Esophagus muscularis mucosa (tissue), 4 donors: Measurements from ENCODE around the gene VKORC1L1.
"Not testable (repeated sequence)": the region's sequence is repeated elsewhere in the genome, so short reads cannot be mapped to it uniquely, and the experiment has no call there.

ENCODE experiments used
- CTCF ChIP-seq, 3 experiments: fragments of 200-600 bp in 2 of 3; fragments of 450-650 bp in 1 of 3; sonication (generic) in 2 of 3; IDR thresholded peaks; one replicate each; pipeline ENCODE4 v1.5.1; 2017 to 2019; ENCODE audit warnings: antibody characterized with exemption in 3 of 3, mild to moderate bottlenecking in 2 of 3, moderate library complexity in 1 of 3
- EP300 ChIP-seq: sonication (generic); formaldehyde crosslinking; IDR thresholded peaks from one replicate; pipeline ENCODE4 v1.6.1; 2017; ENCODE audit warnings: antibody characterized with exemption
- POLR2AphosphoS5 ChIP-seq, 2 donors: sonication (generic); formaldehyde crosslinking; IDR thresholded peaks; one replicate each; pipeline ENCODE4 v1.6.1; 2017; ENCODE audit warnings: antibody characterized with exemption in 2 of 2

DNA sequence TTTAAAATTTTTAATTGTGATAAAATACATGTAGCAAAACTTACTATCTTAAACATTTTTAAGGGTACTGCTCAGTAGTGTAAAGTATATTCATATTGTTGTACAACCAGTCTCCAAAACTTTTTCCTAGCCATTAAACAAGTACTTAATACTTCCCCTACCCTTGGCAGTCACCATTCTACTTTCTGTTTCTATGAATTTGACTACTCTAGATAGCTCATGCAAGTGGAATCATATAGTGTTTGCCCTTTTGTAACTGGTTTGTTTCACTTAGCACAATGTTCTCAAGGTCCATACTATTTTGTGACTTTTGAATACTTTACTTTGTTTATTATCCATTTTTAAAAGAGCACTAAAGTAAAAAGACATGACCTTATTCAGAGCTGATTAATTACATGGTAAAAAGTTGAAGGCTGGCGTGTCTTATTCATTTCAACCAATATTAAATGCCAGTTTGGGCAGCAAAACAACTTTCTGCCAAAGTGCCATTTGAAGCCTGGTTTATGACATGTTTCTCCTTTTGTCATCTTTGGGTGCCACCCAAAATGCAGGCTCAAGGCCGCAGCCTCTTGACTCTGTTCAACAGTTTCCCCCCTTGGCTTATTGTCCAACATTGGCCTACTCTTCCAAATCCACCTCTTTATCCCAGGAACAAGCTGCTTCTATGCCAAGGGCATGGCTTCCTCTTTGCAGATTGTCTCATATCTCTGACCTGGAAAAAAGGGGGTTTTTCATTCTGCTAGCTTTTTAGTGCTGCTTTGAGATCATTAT lies 26.0 kb downstream of the VKORC1L1 start:
- TF ChIP-seq CTCF (IDR thresholded peaks at IDR 0.05); POLR2AphosphoS5 (IDR thresholded peaks at IDR 0.05); EP300: not testable (repeated sequence)
